Measurements from ENCODE around the gene TGM2. TPM values are rescaled to one million over a fixed set of nuclear protein-coding genes. Genes with fewer than 3 reads are reported as not detected.

The TGM2 gene
- total RNA-seq, 2 donors from 2014 or later: 0.27 to 0.37 TPM

- peaks cover 4% of the 10 kb centered on the region for H3K27me3 Mint-ChIP-seq (ENCODE audit: insufficient read depth)
- no peak overlapping the region for H3K4me3 Mint-ChIP-seq
- Histone ChIP-seq H3K9me3 (ENCODE audit: control insufficient read depth, low read length) (no peaks in the 10 kb centered on the region), H3K9ac (ENCODE audit: extremely low read depth, low read length, poor library complexity, severe bottlenecking) (no peak overlapping the region), H3K27me3 (ENCODE audit: control insufficient read depth, insufficient read depth, low read length, poor library complexity, severe bottlenecking) (no peaks in the 10 kb centered on the region), H3K27ac (ENCODE audit: low read depth, low read length) (no peak overlapping the region), H3K4me3 (ENCODE audit: low read length) (no peak overlapping the region), H3K36me3 (ENCODE audit: control insufficient read depth, insufficient read depth, low read length) (no peaks in the 10 kb centered on the region), H3K4me1 (ENCODE audit: control insufficient read depth, insufficient read depth, low read length) (no peaks in the 10 kb centered on the region)
- DNase-seq: no peak
- no peak for TF ChIP-seq CTCF (conservative IDR thresholded peaks at IDR 0.05)
- 72 to 94% methylated on average over 3 to 5 of the region's 5 CpGs for WGBS, 2 experiments (ENCODE audit: insufficient coverage in 1 of 2, insufficient read length in 1 of 2)
- H3K4me1 Mint-ChIP-seq: no peaks in the 10 kb centered on the region
- no peak overlapping the region for H3K27ac Mint-ChIP-seq
- no peaks in the 10 kb centered on the region for H3K9me3 Mint-ChIP-seq
- H3K36me3 Mint-ChIP-seq (ENCODE audit: low read depth): no peaks in the 10 kb centered on the region
Measured at GRCh38 chr20:38180781-38181180, 15.7 kb upstream of the TGM2 start.

DNA sequence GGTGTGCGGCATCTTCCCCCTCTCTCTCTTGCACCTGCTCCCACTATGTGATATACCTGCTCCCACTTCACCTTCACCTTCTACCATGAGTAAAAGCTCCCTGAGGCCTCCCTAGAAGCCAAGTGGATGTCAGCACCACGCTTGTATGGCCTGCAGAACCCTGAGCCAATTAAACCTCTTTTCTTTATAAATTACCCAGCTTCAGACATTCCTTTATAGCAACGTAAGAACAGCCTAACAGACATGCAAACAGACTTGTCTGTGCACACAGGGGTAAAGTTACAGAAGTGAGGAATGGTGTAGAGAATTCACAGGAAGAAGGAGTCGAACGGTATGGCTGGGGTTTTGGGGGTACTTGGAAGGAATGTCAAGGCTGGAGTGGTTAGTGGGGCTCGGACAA, 14.8 kb upstream of the TGM2 start:
- no peaks in the 10 kb centered on the region for H3K4me1 ChIP-seq (ENCODE audit: control insufficient read depth, insufficient read depth, low read length)
- no peaks in the 10 kb centered on the region for H3K27me3 ChIP-seq (ENCODE audit: control insufficient read depth, insufficient read depth, low read length, poor library complexity, severe bottlenecking)
- TF ChIP-seq CTCF (conservative IDR thresholded peaks at IDR 0.05): no peak
- no peak overlapping the region for H3K4me3 ChIP-seq (ENCODE audit: low read length)
- Mint-ChIP-seq H3K4me1 (no peaks in the 10 kb centered on the region), H3K36me3 (ENCODE audit: low read depth) (no peaks in the 10 kb centered on the region), H3K4me3 (no peak overlapping the region), H3K27me3 (ENCODE audit: insufficient read depth) (peaks cover 4% of the 10 kb centered on the region), H3K9me3 (no peaks in the 10 kb centered on the region), H3K27ac (no peak overlapping the region)
- no peaks in the 10 kb centered on the region for H3K9me3 ChIP-seq (ENCODE audit: control insufficient read depth, low read length)
- no peak for DNase-seq
- WGBS, 2 experiments (ENCODE audit: insufficient coverage in 1 of 2, insufficient read length in 1 of 2): 82 to 84% methylated on average over 3 to 6 of the region's 6 CpGs
- no peak overlapping the region for H3K9ac ChIP-seq (ENCODE audit: extremely low read depth, low read length, poor library complexity, severe bottlenecking)
- H3K36me3 ChIP-seq (ENCODE audit: control insufficient read depth, insufficient read depth, low read length): no peaks in the 10 kb centered on the region
- H3K27ac ChIP-seq (ENCODE audit: low read depth, low read length): no peak overlapping the region

DNA sequence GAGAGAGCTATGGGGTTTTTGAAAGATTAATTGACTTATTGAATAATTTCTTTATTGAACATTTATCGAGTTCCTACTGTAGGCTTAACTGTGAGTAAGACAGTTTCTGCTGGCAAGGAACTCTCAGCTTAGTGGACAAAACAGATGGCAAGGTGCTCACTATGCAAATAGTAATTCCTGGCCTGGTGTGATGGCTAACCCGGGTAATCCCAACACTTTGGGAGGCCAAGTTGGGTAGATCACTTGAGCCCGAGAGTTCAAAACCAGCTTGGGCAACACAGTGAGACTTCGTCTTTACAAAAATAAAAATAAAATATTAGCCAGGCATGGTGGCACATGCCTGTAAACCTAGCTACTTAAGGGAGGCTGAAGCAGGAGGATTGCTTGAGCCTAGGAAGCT, 13.5 kb upstream of the TGM2 start:
- no peaks in the 10 kb centered on the region for H3K27me3 ChIP-seq (ENCODE audit: control insufficient read depth, insufficient read depth, low read length, poor library complexity, severe bottlenecking)
- no peak overlapping the region for H3K27ac Mint-ChIP-seq
- H3K9ac ChIP-seq (ENCODE audit: extremely low read depth, low read length, poor library complexity, severe bottlenecking): no peak overlapping the region
- no peak for TF ChIP-seq CTCF (conservative IDR thresholded peaks at IDR 0.05)
- no peaks in the 10 kb centered on the region for H3K36me3 Mint-ChIP-seq (ENCODE audit: low read depth)
- DNase-seq: no peak
- H3K4me1 ChIP-seq (ENCODE audit: control insufficient read depth, insufficient read depth, low read length): no peaks in the 10 kb centered on the region
- H3K9me3 Mint-ChIP-seq: no peaks in the 10 kb centered on the region
- H3K27ac ChIP-seq (ENCODE audit: low read depth, low read length): no peak overlapping the region
- no peaks in the 10 kb centered on the region for H3K4me1 Mint-ChIP-seq
- H3K27me3 Mint-ChIP-seq (ENCODE audit: insufficient read depth): peaks cover under 1% of the 10 kb centered on the region
- no peaks in the 10 kb centered on the region for H3K36me3 ChIP-seq (ENCODE audit: control insufficient read depth, insufficient read depth, low read length)
- no peak overlapping the region for H3K4me3 Mint-ChIP-seq
- H3K9me3 ChIP-seq (ENCODE audit: control insufficient read depth, low read length): no peaks in the 10 kb centered on the region
- WGBS, 2 experiments (ENCODE audit: insufficient coverage in 1 of 2, insufficient read length in 1 of 2): 92 to 93% methylated on average over 2 to 4 of the region's 4 CpGs
- H3K4me3 ChIP-seq (ENCODE audit: low read length): no peak overlapping the region
